ENCODE data around the gene ATP6AP1.

ATP6AP1 gene

DNA sequence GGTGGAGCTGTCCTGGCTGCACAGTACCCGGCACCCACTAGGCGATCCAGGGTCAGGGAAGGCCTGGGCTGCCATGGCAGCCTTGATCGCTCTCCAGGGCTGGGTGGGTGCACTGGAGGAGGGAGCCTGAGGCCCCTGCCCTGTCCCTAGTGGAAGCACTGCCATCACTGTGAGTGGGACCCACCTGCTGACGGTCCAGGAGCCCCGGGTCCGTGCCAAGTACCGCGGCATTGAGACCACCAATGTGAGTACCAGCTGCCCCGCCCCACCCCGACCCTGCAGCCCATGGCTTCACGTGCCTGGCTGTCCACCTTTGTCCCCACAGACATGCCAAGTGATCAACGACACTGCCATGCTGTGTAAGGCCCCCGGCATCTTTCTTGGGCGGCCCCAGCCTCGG is 38.4 kb downstream of the ATP6AP1 start:
- no peaks in the 10 kb centered on the region for H3K36me3 ChIP-seq (ENCODE audit: insufficient read depth, low read length)
- H2AFZ ChIP-seq (ENCODE audit: low read length, unreplicated experiment) = no peak overlapping the region
- H3K4me3 ChIP-seq (ENCODE audit: low read depth, low read length) = no peak overlapping the region
- no peak overlapping the region for H3K27ac ChIP-seq (ENCODE audit: low read depth, low read length)
- H3K27me3 ChIP-seq (ENCODE audit: insufficient read depth, low read length) = no peaks in the 10 kb centered on the region
- no peaks in the 10 kb centered on the region for H3K79me2 ChIP-seq (ENCODE audit: control insufficient read depth, insufficient read depth, low read length, unreplicated experiment)
- H3K4me1 ChIP-seq (ENCODE audit: control insufficient read depth, insufficient read depth, low read length, unreplicated experiment) = no peaks in the 10 kb centered on the region

DNA sequence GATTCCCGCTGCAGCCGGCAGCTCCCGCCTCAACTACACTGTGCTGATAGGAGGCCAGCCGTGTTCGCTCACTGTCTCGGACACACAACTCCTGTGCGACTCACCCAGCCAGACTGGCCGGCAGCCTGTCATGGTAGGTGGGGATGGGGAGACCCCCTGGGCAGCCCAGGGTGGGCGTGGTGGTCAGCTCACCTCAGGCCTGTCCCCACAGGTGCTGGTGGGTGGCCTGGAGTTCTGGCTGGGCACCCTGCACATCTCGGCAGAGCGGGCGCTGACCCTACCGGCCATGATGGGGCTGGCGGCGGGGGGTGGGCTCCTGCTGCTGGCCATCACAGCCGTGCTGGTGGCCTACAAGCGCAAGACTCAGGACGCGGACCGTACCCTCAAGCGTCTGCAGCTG is 39.1 kb downstream of the ATP6AP1 start:
- Histone ChIP-seq H3K27ac (ENCODE audit: low read depth, low read length) (no peak overlapping the region), H3K79me2 (ENCODE audit: control insufficient read depth, insufficient read depth, low read length, unreplicated experiment) (no peaks in the 10 kb centered on the region), H2AFZ (ENCODE audit: low read length, unreplicated experiment) (no peak overlapping the region), H3K4me1 (ENCODE audit: control insufficient read depth, insufficient read depth, low read length, unreplicated experiment) (no peaks in the 10 kb centered on the region), H3K36me3 (ENCODE audit: insufficient read depth, low read length) (no peaks in the 10 kb centered on the region), H3K4me3 (ENCODE audit: low read depth, low read length) (no peak overlapping the region), H3K27me3 (ENCODE audit: insufficient read depth, low read length) (no peaks in the 10 kb centered on the region)

DNA sequence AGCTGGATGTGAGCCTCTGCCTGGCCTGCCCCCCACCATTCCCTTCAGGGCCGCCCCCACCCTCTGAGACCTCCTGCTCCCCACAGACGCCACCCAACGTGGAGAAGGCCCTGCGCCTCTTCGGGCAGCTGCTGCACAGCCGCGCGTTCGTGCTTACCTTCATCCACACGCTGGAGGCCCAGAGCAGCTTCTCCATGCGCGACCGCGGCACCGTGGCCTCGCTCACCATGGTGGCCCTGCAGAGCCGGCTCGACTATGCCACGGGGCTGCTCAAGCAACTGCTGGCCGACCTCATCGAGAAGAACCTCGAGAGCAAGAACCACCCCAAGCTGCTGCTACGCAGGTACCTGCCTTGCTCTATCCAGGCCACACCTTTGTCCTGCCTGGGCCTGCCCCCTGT is 39.7 kb downstream of the ATP6AP1 start:
- no peak overlapping the region for H2AFZ ChIP-seq (ENCODE audit: low read length, unreplicated experiment)
- no peak overlapping the region for H3K4me3 ChIP-seq (ENCODE audit: low read depth, low read length)
- no peaks in the 10 kb centered on the region for H3K79me2 ChIP-seq (ENCODE audit: control insufficient read depth, insufficient read depth, low read length, unreplicated experiment)
- no peaks in the 10 kb centered on the region for H3K27me3 ChIP-seq (ENCODE audit: insufficient read depth, low read length)
- no peaks in the 10 kb centered on the region for H3K4me1 ChIP-seq (ENCODE audit: control insufficient read depth, insufficient read depth, low read length, unreplicated experiment)
- no peak overlapping the region for H3K27ac ChIP-seq (ENCODE audit: low read depth, low read length)
- no peaks in the 10 kb centered on the region for H3K36me3 ChIP-seq (ENCODE audit: insufficient read depth, low read length)

DNA sequence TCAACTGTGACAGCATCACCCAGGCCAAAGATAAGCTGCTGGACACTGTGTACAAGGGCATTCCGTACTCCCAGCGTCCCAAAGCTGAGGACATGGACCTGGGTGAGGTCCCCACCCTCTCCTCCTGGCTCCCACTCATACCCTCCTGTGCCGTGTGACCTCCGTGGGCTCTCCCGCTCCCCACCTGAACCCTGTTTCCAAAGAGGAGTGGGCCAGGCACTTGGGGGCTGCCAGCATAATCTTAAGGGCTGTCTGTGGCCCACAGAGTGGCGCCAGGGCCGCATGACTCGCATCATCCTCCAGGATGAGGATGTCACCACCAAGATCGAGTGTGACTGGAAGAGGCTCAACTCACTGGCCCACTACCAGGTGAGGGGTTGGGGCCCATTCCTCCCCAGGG is 40.6 kb downstream of the ATP6AP1 start:
- no peak overlapping the region for H2AFZ ChIP-seq (ENCODE audit: low read length, unreplicated experiment)
- no peaks in the 10 kb centered on the region for H3K36me3 ChIP-seq (ENCODE audit: insufficient read depth, low read length)
- no peak overlapping the region for H3K27ac ChIP-seq (ENCODE audit: low read depth, low read length)
- H3K79me2 ChIP-seq (ENCODE audit: control insufficient read depth, insufficient read depth, low read length, unreplicated experiment) = no peaks in the 10 kb centered on the region
- H3K4me3 ChIP-seq (ENCODE audit: low read depth, low read length) = no peak overlapping the region
- H3K4me1 ChIP-seq (ENCODE audit: control insufficient read depth, insufficient read depth, low read length, unreplicated experiment) = no peaks in the 10 kb centered on the region
- H3K27me3 ChIP-seq (ENCODE audit: insufficient read depth, low read length) = no peaks in the 10 kb centered on the region

DNA sequence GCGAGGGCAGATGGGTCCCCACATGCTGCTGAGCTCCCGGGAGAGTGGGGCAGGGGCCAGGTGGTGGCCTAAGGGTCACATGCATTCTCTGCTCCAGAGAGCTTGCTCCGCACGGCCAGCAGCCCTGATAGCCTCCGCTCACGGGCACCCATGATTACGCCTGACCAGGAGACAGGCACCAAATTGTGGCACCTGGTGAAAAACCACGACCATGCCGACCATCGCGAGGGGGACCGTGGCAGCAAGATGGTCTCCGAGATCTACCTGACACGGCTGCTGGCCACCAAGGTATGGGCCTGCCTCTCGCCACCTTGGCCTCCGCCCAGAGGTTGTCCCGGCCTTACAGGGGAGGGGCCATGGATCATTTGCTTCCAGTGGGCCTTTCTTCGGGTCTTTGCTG is 41.4 kb downstream of the ATP6AP1 start:
- Histone ChIP-seq H3K36me3 (ENCODE audit: insufficient read depth, low read length) (no peaks in the 10 kb centered on the region), H3K4me3 (ENCODE audit: low read depth, low read length) (no peak overlapping the region), H3K79me2 (ENCODE audit: control insufficient read depth, insufficient read depth, low read length, unreplicated experiment) (no peaks in the 10 kb centered on the region), H3K27ac (ENCODE audit: low read depth, low read length) (no peak overlapping the region), H3K27me3 (ENCODE audit: insufficient read depth, low read length) (no peaks in the 10 kb centered on the region), H2AFZ (ENCODE audit: low read length, unreplicated experiment) (no peak overlapping the region), H3K4me1 (ENCODE audit: control insufficient read depth, insufficient read depth, low read length, unreplicated experiment) (no peaks in the 10 kb centered on the region)

DNA sequence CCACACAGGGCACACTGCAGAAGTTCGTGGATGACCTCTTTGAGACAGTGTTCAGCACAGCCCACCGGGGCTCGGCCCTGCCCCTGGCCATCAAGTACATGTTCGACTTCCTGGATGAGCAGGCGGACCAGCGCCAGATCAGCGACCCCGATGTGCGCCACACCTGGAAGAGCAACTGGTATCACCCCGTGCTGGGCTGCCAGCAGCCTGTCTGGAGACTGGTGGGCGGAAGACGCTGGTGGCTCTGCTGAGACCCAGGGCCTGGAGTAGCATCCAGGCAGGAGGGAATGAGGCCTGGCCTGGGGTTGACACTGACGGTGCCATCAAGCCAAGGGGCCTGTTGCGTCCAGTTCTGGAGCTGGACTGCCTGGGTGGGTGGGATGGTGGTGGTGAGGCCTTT is 42.0 kb downstream of the ATP6AP1 start:
- no peaks in the 10 kb centered on the region for H3K36me3 ChIP-seq (ENCODE audit: insufficient read depth, low read length)
- no peak overlapping the region for H3K4me3 ChIP-seq (ENCODE audit: low read depth, low read length)
- H3K4me1 ChIP-seq (ENCODE audit: control insufficient read depth, insufficient read depth, low read length, unreplicated experiment) = no peaks in the 10 kb centered on the region
- H3K27ac ChIP-seq (ENCODE audit: low read depth, low read length) = no peak overlapping the region
- no peak overlapping the region for H2AFZ ChIP-seq (ENCODE audit: low read length, unreplicated experiment)
- no peaks in the 10 kb centered on the region for H3K79me2 ChIP-seq (ENCODE audit: control insufficient read depth, insufficient read depth, low read length, unreplicated experiment)
- no peaks in the 10 kb centered on the region for H3K27me3 ChIP-seq (ENCODE audit: insufficient read depth, low read length)

DNA sequence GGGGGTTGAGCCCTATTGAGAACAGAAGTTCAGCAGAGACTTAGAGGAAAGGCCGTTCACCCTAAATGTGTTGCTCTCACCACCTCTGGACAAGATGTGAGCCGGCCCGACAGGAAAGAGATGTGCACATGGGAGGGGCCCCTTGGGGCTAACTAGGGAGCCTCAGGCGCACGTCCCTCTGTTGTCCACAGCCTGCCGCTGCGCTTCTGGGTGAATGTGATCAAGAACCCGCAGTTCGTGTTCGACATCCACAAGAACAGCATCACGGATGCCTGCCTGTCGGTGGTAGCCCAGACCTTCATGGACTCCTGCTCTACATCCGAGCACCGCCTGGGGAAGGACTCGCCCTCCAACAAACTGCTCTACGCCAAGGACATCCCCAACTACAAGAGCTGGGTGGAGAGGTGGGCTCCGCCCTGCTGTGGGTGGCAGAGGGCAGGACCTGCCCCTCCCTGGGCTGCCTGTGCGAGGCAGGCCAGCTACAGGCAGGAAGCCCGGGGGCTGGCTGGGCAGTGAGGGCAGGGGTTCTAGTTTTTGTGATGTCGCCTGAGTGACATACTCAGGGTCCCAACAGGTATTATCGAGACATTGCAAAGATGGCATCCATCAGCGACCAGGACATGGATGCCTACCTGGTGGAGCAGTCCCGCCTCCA is 42.6 kb downstream of the ATP6AP1 start:
- H3K4me3 ChIP-seq (ENCODE audit: low read depth, low read length) = no peak overlapping the region
- no peaks in the 10 kb centered on the region for H3K27me3 ChIP-seq (ENCODE audit: insufficient read depth, low read length)
- H3K4me1 ChIP-seq (ENCODE audit: control insufficient read depth, insufficient read depth, low read length, unreplicated experiment) = no peaks in the 10 kb centered on the region
- H3K79me2 ChIP-seq (ENCODE audit: control insufficient read depth, insufficient read depth, low read length, unreplicated experiment) = no peaks in the 10 kb centered on the region
- no peak overlapping the region for H2AFZ ChIP-seq (ENCODE audit: low read length, unreplicated experiment)
- H3K36me3 ChIP-seq (ENCODE audit: insufficient read depth, low read length) = no peaks in the 10 kb centered on the region
- no peak overlapping the region for H3K27ac ChIP-seq (ENCODE audit: low read depth, low read length)

DNA sequence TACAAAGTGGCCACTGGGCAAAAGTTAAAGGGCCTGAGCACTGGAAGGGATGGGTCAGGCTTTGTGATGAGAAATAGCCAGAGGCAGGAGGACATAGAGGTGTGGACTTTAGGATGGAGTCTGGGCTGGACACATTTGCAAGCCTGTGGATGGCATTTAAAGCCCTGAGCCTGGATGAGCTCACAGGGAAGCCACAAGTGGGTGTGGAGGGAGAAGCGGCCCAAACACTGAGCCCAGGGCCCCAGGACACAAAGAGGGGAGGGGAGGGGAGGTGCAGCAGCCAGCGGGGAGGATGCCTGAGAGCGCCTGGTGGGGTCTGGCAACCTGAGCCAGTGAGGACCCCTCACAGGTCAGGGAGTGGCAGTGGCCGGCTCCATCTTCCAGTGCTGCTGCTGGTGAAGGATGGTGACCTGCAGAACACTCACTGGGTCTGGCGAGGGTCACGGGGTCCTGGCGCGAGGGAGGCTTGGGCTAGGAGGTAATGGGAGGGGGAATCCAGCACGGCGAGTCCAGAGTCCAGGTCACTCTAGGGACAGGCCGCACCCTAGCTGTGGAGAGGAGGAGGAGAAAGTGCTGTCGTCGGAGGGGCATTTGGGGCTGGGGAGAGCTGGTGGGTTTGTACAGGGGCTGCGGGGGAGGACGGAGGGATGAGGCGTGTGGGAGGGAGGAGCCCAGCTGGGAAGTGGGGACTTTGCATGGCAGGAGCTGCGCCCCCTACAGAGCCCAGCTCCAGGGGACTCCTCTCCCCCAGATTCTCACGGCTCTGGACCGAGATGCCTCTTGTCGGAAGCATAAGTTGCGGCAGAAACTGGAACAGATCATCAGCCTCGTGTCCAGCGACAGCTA is 43.6 kb downstream of the ATP6AP1 start:
- Histone ChIP-seq H3K4me3 (ENCODE audit: low read depth, low read length) (no peak overlapping the region), H3K4me1 (ENCODE audit: control insufficient read depth, insufficient read depth, low read length, unreplicated experiment) (no peaks in the 10 kb centered on the region), H3K27me3 (ENCODE audit: insufficient read depth, low read length) (no peaks in the 10 kb centered on the region), H3K27ac (ENCODE audit: low read depth, low read length) (no peak overlapping the region), H3K36me3 (ENCODE audit: insufficient read depth, low read length) (no peaks in the 10 kb centered on the region), H3K79me2 (ENCODE audit: control insufficient read depth, insufficient read depth, low read length, unreplicated experiment) (no peaks in the 10 kb centered on the region), H2AFZ (ENCODE audit: low read length, unreplicated experiment) (no peak overlapping the region)

DNA sequence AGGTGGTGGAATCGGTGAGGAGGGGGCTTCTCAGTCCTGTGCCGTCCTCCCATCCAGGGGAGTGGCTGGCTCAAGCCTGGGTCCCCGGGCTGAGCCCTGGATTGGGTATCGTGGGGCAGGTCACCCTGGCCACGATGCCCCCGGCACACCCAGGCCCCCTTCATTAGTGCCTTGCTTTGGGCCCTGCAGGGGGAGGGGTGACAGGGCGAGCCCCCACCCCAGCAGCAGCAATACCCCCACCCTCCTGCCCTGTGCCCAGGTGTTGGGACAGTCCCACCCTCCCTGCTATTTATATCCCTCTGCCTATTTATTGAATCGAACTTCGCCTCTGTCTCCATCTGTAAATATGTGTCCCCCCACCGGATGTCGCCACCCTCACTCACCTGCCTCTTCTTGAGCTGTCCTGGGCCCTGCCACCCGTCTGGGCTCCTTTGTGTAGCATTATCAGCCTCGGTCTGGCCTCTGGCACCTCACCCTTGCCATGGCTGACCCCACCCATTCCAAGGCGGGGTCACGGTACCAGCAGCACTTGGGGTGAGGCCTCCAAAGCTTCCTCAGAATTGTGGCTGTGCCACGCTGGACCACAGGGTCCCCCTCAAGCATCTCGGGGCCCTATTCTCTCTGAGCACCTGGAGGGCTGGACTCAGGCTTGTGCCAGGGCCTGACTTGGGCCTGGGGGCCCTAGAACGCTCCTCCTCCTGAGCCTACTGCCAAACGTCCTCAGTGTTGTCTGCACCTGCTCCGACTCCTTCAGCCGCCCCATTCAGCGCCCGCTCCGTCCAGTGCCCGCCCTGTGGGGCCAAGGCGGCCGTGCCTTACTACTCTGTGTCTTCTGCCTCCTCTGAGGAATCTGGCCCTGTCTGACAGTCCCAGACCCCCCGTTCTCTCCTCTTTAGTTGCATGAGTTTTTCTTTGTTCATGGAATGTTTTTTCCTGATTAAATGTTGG is 44.5 kb downstream of the ATP6AP1 start:
- Histone ChIP-seq H3K79me2 (ENCODE audit: control insufficient read depth, insufficient read depth, low read length, unreplicated experiment) (no peaks in the 10 kb centered on the region), H3K27ac (ENCODE audit: low read depth, low read length) (no peak overlapping the region), H2AFZ (ENCODE audit: low read length, unreplicated experiment) (no peak overlapping the region), H3K27me3 (ENCODE audit: insufficient read depth, low read length) (no peaks in the 10 kb centered on the region), H3K4me3 (ENCODE audit: low read depth, low read length) (no peak overlapping the region), H3K4me1 (ENCODE audit: control insufficient read depth, insufficient read depth, low read length, unreplicated experiment) (no peaks in the 10 kb centered on the region), H3K36me3 (ENCODE audit: insufficient read depth, low read length) (no peaks in the 10 kb centered on the region)

DNA sequence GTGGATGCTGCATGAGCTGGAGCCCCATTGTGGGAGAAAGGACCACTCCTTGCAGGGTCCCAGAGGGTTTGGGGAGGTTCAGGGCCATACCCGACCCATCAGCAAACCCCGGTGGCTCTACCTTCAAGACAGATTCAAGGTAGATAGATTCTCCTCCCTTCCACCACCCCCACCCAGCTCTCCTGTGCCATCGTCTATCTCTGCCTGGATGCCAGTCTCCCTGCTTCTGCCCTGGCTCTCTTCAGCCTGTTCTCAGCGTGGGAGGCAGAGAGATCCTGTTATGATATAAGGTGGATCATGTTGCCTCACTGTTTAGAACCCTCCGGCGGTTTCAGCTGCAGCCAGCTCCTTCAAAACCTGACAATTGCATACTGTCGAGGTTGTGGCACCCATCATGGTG is 45.2 kb downstream of the ATP6AP1 start:
- no peak overlapping the region for H2AFZ ChIP-seq (ENCODE audit: low read length, unreplicated experiment)
- H3K79me2 ChIP-seq (ENCODE audit: control insufficient read depth, insufficient read depth, low read length, unreplicated experiment) = no peaks in the 10 kb centered on the region
- no peak overlapping the region for H3K27ac ChIP-seq (ENCODE audit: low read depth, low read length)
- H3K4me3 ChIP-seq (ENCODE audit: low read depth, low read length) = no peak overlapping the region
- no peaks in the 10 kb centered on the region for H3K4me1 ChIP-seq (ENCODE audit: control insufficient read depth, insufficient read depth, low read length, unreplicated experiment)
- H3K36me3 ChIP-seq (ENCODE audit: insufficient read depth, low read length) = no peaks in the 10 kb centered on the region
- H3K27me3 ChIP-seq (ENCODE audit: insufficient read depth, low read length) = no peaks in the 10 kb centered on the region

All from ACC112 (cell line).